ENCODE data around the gene PARD3. TPM values are rescaled to one million over a fixed set of nuclear protein-coding genes. Genes with fewer than 3 reads are reported as not detected.
"Not testable (repeated sequence)": the region's sequence is repeated elsewhere in the genome, so short reads cannot be mapped to it uniquely, and the experiment has no call there.

Gene PARD3
- total RNA-seq, 1 experiment from 2014 or later: 61.9 TPM

DNA sequence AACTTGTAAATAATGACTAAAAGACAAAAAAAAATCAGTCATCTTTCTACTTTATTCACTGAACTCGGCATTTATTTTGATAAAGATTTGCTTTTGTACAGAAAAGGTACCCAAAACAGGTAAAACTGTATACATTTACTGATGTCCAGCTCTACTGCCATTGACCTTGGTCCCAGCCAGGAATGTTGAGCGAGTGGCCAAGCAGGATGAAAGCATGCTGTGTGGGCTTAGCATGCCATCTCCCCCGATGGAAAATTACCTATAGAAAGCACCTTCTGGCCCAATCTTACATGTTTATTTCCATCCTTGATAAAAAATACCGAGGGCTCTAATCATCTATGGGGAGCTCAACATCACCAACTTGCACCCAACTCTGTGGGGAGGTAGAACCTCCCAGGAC lies 6.8 kb downstream of the PARD3 start:
- in situ Hi-C loops (cut with HindIII; ENCODE audit: low sequenced_read_pairs): no loop called here
- no peak for DNase-seq (ENCODE audit: low spot score)

DNA sequence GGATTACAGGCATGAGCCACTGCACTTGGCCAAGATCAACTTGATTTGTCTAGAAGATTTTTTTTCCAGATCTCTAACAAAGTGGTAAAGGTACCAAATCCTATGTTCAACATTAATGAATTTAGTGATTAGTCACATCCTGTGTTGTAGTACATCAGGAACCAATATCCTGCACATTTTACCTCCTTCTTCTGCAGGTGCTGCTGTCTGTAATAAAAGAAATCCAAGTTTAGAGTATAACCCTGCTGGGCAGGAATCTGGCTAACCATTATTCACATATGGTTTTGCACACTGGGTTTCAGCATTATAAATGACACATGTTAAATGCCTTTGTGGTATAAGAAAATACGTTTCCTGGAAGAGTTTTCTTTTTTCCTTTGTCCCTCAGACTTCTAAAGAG lies 10.8 kb downstream of the PARD3 start:
- in situ Hi-C loops (cut with HindIII; ENCODE audit: low sequenced_read_pairs): no loop called here
- no peak for DNase-seq (ENCODE audit: low spot score)

DNA sequence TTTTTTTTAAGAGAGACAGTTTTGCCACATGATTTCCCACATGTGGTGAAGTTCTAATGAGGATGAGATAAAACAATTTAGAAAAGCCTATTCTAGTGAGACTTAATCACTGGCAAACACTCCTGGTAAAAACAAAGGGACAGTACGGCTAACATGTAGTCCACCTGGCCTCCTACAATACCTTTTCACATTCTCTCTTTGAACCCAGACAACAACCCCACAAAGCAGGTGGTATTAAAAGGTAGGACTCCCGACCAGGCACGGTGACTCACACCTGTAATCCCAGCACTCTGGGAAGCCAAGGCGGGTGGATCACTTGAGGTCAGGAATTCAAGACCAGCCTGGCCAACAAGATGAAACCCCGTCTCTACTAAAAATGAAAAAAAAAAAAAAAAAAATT lies 12.4 kb downstream of the PARD3 start:
- no peak for DNase-seq (ENCODE audit: low spot score)
- in situ Hi-C loops (cut with HindIII; ENCODE audit: low sequenced_read_pairs): no loop called here

DNA sequence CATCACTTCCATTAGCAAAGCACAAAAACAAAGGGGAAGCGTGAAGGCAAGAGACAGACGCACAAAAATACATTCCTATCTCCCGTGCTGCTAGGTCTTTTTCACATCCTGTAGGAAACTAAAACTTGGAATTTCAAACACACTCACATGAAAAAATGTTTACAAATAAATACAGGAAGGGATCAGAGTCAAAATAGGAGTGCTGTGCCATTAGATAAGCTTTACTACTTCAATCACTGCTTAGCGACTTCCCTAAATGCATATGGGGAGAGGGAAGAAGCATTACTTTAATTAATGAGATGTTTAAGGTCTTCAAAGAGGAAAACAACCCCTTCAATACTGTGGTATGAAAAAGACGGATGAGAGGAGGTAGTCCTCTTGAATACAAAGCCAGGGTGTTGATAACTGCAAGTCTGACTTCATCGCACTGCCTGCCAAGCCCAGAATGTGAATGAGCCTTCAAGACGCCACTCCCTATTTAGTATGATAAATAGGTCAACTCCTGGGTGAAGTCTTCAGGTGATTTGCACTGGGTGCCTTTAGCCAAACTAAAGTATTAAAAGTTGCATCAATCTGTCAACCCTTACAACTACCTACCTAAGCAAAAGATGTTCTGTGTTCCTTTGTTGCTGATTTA lies 13.9 kb downstream of the PARD3 start:
- in situ Hi-C loops (cut with HindIII; ENCODE audit: low sequenced_read_pairs): no loop called here
- no peak for DNase-seq (ENCODE audit: low spot score)

DNA sequence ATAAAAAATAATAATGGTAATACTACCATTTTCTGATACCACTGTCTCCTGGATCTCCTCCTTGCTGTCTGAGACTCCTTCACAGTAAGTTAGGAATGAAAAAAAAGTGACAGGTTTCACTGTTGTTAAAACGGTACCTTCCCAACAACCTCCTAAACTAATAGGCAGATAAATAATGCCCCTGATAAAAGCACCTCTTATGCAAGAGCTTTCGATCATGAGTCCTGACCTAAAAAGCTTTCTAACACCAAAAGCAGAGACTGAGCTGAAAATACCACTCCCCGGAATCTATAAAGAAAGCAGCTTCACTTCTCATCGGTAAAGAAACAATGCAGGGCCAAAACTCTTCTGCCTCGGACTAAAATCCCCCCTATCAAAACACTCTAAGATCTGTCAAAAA lies 14.5 kb downstream of the PARD3 start:
- no peak for DNase-seq (ENCODE audit: low spot score)
- in situ Hi-C loops (cut with HindIII; ENCODE audit: low sequenced_read_pairs): no loop called here

DNA sequence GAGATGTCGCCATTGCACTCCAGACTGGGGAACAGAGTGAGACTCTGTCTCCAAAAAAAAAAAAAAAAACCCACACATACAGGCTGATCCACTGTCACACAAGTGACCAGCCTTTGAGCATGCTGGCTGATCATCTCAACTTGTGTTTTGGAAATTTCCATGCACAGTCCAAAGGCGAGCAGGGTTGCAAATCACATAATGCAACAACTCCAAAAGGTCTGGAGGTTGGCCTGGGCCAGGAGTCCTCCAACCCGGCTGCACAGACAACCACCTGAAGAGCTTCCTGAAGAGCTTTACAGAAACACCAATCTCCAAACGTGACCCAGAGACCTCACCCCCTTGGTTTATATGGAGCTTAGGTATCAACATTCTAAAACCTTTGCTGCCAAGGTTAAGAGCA lies 16.4 kb downstream of the PARD3 start:
- no peak for DNase-seq (ENCODE audit: low spot score)
- in situ Hi-C loops (cut with HindIII; ENCODE audit: low sequenced_read_pairs): no loop called here

DNA sequence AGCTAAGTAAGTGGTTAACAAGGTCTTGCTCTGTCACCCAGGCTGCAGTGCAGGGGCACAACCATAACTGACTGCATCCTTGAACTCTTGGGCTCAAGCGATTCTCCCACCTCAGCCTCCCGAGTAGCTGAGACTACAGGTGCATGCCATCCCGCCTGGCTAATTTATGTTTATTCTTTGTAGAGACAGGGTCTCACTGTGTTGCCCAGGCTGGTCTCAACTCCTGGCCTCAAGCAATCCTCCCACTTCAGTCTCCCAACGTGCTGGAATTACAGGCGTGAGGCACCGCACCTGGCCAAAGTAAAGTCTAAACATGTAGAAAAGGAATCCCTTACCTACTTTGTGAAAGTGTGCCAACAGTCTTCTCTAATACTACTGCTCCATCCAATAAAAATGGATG lies 17.9 kb downstream of the PARD3 start:
- DNase-seq (ENCODE audit: low spot score): no peak
- in situ Hi-C loops (cut with HindIII; ENCODE audit: low sequenced_read_pairs): no loop called here

DNA sequence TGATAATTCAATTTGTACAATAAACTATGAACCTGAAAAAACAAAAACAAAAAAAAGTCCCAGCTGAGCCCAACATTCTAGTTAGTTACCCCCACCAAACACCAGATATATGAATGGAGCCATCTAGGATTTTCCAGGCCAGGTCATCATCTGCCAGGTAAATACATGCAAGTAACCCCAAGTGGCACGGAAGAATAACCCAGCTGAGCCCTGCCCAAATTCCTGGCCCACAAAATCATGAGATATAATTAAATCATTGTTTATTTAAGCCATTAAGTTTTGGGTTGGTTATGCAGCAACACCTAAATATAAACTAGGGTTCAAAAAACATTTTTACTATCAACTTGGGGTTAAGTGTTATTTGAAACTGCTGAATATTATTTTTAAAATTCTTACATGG lies 19.0 kb downstream of the PARD3 start:
- DNase-seq (ENCODE audit: low spot score): no peak
- in situ Hi-C loops (cut with HindIII; ENCODE audit: low sequenced_read_pairs): no loop called here

DNA sequence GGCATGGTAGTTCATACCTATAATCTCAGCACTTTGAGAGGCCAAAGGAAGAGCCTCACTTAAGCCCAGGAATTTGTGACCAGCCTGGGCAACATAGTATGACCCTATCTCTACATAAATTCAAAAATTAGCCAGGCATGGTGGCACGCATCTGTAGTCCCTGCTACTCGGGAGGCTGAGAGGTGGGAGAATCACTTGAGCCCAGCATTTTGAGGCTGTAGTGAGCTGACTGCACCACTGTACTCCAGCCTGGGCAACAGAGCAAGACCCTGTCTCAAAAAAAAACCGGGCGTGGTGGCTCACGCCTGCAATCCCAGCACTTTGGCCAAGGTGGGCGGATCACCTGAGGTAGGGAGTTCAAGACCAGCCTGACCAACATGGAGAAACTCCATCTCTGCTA lies 19.8 kb downstream of the PARD3 start:
- no peak for DNase-seq (ENCODE audit: low spot score)
- in situ Hi-C loops (cut with HindIII; ENCODE audit: low sequenced_read_pairs): no loop called here

DNA sequence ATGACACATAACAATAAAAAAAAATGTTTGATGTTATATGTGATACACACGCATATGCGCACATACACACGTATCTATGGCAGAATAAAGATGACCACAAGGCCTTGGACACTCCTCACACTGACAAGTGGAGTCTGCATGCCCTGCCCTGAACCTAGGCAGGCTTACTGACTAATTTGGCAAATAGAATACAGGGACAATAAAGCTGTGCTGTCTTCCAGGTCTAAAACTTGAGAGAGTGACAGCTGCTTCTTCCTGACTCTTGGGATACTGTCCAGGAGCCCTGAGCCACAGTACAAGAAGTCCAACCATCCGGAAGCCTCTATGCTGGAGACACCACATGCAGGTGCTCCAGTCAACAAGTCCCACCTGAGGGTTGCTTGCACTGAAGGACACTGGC lies 20.3 kb downstream of the PARD3 start:
- in situ Hi-C loops (cut with HindIII; ENCODE audit: low sequenced_read_pairs): no loop called here
- DNase-seq (ENCODE audit: low spot score): no peak

DNA sequence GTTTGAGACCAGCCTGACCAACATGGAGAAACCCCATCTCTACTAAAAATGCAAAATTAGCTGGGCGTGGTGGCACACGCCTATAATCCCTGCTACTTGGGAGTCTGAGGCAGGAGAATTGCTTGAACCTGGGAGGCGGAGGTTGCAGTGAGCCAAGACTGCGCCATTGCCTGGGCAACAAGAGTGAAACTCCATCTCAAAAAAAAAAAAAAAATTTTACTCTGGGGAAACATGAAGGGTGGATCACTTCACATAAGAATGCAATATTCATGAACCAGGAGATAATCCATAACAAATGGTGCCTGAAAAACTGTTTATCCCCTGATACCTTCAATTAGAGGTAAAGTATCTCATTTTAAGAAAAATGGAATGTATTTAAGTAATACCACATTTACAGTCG lies 21.5 kb downstream of the PARD3 start:
- DNase-seq (ENCODE audit: low spot score): not testable (repeated sequence)

DNA sequence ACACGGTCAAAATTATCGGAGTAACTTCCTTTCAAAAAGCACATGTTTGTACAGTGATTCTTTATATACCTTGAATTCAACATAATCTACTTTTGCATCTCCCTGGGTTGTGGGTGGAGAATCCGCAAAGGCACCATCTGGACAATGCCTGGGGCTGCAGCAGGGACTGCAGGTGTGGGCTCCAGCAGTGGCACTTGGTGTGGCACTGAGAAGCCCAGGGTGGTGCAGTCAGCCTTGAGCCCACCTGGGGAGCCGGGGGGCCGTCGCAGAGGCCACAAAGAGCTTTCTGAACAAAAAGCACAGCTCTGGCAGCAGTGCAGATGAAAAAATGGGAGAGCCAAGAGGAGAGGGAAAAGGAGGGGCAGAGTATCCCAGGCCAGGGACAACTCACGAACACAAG lies 22.2 kb downstream of the PARD3 start:
- in situ Hi-C loops (cut with HindIII; ENCODE audit: low sequenced_read_pairs): no loop called here
- DNase-seq (ENCODE audit: low spot score): no peak

More for the DNA sequence above, 21.5 kb downstream of the PARD3 start:
- in situ Hi-C loops (cut with HindIII; ENCODE audit: low sequenced_read_pairs): not testable (repeated sequence)

DNA sequence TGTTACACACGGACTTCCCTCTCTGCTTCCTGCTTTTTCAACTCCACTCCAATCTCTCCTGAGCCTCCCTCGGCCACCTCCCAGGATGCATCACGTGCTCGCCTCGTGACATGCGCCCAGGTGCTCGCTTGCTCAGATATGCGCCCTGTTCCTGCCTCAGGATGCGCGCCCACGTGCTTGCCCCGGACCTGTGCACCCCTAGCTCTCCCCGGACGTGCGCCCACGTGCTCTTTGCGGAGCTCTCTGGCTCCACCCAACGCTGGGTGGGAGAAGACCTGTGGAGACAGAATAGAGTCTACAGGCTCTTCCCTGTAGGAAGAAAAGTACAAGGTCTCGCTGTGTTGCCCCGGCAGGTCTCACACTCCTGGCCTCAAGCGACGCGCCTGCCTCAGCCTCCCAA lies 23.1 kb downstream of the PARD3 start:
- in situ Hi-C loops (cut with HindIII; ENCODE audit: low sequenced_read_pairs): no loop called here
- no peak for DNase-seq (ENCODE audit: low spot score)

DNA sequence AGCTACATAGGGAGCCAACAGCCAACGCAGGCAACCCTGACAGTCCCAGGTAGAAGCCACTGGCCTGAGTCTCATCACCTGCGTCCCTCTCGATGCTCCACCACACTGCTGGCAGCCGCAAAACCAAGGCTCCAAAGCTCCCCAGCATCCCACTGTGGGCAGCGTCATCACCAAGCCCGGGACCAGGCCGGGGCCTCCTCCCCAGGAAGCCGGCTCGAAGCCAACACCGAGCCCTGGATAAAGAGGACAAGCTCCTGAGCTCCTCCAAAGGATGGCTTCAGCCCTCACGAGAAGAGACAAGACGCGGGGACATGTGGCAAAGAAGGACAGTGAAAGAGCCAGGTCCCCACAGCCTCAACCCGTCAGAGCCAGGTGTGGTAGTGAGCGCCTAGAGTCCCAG lies 23.9 kb downstream of the PARD3 start:
- in situ Hi-C loops (cut with HindIII; ENCODE audit: low sequenced_read_pairs): no loop called here
- no peak for DNase-seq (ENCODE audit: low spot score)

DNA sequence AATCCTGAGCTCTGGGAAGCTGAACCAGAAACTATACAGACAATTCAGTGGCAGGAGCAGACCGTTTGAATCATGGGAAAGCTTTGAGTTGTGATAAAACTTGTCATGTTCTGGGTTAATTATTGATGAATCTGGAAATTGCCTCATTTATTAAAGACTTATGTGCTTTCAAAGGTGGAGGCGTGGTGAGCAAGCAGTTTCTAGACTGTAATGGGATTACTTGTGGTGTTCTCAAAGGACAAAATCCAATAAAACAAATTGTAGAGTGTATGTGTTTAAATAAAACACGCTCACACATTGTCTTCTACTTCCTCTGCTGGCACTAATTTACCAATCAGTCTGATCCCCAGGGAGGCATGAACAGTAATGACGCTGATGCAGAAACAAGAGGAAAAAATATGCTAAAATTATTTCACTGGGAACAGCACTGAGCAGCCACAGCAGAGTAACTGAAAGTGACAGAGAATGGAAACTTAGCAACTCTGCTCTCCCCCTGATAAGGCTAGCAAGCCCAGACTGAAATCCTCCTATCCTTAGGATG lies 25.1 kb downstream of the PARD3 start:
- no peak for DNase-seq (ENCODE audit: low spot score)
- in situ Hi-C loops (cut with HindIII; ENCODE audit: low sequenced_read_pairs): no loop called here

DNA sequence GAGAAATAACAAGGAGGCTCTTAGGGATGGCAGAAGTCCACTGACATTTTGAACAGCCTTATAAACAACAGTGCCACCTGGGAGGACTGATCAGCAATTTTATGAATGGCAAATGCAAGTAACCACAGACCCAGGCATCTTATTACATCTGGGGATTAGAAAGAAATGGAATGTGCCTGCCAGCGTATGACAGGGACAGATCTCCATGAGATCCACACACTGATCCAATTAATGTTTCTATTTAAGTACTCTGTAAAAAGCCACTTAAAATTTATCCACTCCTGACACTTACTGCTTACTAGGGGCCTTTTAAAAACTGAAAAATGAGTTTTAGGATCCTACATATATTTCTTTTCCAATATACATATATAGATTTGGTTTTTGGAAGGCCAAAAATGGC lies 28.6 kb downstream of the PARD3 start:
- in situ Hi-C loops (cut with HindIII; ENCODE audit: low sequenced_read_pairs): no loop called here
- no peak for DNase-seq (ENCODE audit: low spot score)

DNA sequence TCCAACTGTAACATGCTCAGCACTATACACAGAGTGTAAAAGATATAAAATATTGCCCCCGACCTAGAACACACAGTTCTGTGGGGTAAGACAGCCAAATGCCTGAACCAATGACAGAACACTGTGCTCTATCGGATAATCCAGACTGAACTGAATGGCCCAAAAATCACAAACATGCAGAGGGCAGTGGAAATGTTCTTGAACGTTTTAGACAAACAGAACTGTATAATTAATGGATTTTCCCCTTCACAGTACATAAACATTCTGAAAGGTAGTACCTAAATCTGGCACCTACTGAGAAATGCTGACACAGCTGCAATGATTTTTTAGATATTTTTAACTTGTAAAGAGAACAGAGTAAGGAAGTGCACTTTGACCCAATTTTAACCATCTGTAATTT lies 33.4 kb downstream of the PARD3 start:
- in situ Hi-C loops (cut with HindIII; ENCODE audit: low sequenced_read_pairs): no loop called here
- no peak for DNase-seq (ENCODE audit: low spot score)

DNA sequence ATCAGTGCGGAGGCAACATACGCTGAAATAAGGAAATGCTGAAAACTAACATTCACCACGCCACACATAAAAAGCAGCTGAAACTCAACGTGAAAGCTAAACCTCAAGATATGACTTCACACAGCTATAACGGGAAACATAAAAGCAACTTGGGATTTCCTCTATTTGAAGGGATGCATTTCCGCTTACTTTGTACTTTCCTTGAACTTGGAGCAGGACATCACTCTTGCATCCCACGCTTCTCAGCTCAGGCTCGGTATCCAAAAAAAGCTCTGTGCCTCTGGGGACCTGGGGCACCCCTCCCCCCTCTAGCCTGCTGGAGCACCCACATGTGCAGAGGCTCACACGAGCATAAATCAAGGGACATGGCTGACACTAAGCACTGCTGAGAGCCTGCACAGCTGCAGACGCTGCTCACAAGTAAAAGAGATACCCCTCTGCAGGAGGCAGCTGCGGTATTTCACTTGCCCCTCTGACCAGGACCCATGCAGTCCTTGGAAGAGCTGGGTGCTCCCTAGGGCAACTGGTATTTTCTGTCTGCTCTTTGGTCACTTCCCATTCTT lies 34.2 kb downstream of the PARD3 start:
- in situ Hi-C loops (cut with HindIII; ENCODE audit: low sequenced_read_pairs): no loop called here
- no peak for DNase-seq (ENCODE audit: low spot score)

DNA sequence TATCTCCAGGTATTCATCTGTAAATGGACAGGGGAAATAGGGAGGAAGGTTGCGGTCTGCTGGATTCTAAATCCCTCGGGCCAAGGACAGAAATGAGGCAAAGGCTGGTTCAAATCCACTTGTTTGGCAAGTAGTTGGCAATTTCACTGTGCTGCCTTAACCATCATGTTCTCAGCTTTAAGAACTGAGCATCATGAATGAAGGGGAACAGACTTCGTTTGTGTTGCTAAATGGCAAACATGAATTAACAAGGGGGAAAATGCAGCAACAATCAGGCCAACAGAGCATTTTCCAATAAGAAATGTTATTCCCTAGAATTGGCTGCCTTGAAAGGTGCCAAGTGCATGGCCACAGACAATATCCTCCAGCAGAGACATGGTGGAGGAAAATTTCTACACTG lies 36.9 kb downstream of the PARD3 start:
- DNase-seq (ENCODE audit: low spot score): no peak
- in situ Hi-C loops (cut with HindIII; ENCODE audit: low sequenced_read_pairs): no loop called here

DNA sequence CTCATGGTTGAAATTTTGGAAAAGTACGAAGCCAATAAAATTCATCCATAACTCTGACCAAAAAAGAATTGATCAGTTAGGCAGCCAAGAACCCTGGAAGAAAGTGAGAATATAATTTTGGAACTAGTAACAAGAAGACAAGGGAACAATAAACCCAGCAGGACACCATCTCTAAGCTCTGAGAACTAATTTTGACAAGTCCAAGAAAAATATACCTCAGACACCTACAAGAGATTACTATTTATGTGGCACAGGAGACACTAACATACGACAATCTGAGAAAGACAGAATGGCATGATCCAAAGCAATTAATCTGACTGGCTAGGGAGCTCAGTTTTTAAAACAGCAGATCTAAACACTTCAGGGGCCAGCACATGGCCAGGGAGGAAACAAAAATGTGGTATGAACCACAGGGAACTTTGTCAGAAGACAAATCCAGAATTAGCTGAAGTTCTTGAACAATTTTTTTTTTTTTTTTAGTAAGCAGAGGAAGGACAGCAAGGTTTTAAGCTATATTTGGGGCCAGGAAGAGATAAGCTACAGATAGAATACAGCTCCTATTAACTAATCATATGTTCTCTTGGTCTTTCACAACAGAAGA lies 38.9 kb downstream of the PARD3 start:
- DNase-seq (ENCODE audit: low spot score): no peak
- in situ Hi-C loops (cut with HindIII; ENCODE audit: low sequenced_read_pairs): no loop called here

Measured in G401 (cell line).